Gastroesophageal sphincter (tissue), 3 donors: ENCODE data around the gene ANK2.

Experiments
- CTCF ChIP-seq, 4 experiments: fragments of 200-600 bp in 2 of 4; fragments of 450-650 bp in 2 of 4; sonication (generic) in 1 of 4; IDR thresholded peaks; one replicate each; pipeline ENCODE4 v1.5.1; 2017 to 2019; ENCODE audit warnings: antibody characterized with exemption in 4 of 4, mild to moderate bottlenecking in 2 of 4, moderate library complexity in 2 of 4
- EP300 ChIP-seq: sonication (generic); formaldehyde crosslinking; IDR thresholded peaks from one replicate; pipeline ENCODE4 v1.6.1; 2017; ENCODE audit warnings: antibody characterized with exemption, mild to moderate bottlenecking
- POLR2A ChIP-seq, 2 donors: fragments of 450-650 bp; IDR thresholded peaks; one replicate each; pipeline ENCODE4 v1.6.1; 2017; ENCODE audit warnings: antibody characterized with exemption in 2 of 2, mild to moderate bottlenecking in 2 of 2, moderate library complexity in 1 of 2

- TF ChIP-seq CTCF (IDR thresholded peaks at IDR 0.05): no peak
- TF ChIP-seq POLR2A (IDR thresholded peaks at IDR 0.05): no peak
- TF ChIP-seq EP300: no peak
Measured at GRCh38 chr4:113248320-113248719, 198.9 kb downstream of the ANK2 start.
